Regular cardiac myocyte (primary cell): ENCODE measurements around the gene DCUN1D3. TPM values are rescaled to one million over a fixed set of nuclear protein-coding genes. Genes with fewer than 3 reads are reported as not detected.

Experiments used
- total RNA-seq: library from RNA; depleted of rRNA; stranded (reverse); fragments of >200 nt; gene quantifications from 2 replicates; pipeline ENCODE4 v1.2.3, GENCODE V29; 2014

DCUN1D3 gene, protein sequence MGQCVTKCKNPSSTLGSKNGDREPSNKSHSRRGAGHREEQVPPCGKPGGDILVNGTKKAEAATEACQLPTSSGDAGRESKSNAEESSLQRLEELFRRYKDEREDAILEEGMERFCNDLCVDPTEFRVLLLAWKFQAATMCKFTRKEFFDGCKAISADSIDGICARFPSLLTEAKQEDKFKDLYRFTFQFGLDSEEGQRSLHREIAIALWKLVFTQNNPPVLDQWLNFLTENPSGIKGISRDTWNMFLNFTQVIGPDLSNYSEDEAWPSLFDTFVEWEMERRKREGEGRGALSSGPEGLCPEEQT
- total RNA-seq = 38.3 and 43.5 TPM in 2 replicates

DNA sequence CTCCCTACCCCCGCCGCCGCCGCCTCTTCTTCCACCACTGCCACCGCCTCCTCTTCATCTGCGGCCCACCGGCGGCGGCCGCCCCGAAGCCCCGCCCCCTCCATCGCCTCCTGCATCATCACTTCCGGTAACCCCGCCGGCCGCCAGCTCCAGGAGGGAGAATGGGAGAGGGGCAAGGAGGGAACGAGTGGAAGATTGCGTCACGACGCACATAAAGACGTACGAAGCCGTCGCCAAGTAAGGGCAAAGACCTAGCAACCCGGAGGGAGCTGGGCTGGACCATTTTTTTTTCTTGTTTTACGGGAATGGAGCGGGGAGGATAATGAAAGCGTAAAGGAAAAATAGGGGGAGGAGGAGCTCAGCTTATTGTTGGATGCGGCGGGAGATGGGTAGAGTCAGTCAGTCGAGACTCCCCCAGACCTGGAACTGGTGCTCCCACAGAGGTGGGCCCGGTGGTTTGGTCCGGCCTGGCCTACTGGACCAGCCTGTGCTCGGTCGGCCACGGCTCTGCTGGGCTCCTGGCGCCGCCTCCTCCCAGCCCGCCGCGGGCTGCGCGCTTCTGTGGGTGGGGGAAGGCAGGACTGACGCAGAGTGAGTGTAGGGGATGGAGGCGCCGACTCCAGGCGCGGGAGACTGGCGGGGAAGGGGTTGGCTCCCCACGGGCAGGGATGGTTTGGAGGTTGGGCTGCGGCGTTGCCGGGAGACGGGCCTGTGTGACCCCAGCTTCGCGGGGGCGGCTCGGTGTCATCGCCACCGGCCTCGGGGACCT lies at the start of gene DCUN1D3, which contains the start of gene LYRM1:
TSS of gene DCUN1D3 (minus strand) at position 60 of the 769 bp plus-strand sequence. CDS start 37,820 bp downstream, outside the sequence.
TSS of gene LYRM1 (plus strand) at position 473 of the 769 bp plus-strand sequence. CDS start 14,785 bp downstream, outside the sequence.

DNA sequence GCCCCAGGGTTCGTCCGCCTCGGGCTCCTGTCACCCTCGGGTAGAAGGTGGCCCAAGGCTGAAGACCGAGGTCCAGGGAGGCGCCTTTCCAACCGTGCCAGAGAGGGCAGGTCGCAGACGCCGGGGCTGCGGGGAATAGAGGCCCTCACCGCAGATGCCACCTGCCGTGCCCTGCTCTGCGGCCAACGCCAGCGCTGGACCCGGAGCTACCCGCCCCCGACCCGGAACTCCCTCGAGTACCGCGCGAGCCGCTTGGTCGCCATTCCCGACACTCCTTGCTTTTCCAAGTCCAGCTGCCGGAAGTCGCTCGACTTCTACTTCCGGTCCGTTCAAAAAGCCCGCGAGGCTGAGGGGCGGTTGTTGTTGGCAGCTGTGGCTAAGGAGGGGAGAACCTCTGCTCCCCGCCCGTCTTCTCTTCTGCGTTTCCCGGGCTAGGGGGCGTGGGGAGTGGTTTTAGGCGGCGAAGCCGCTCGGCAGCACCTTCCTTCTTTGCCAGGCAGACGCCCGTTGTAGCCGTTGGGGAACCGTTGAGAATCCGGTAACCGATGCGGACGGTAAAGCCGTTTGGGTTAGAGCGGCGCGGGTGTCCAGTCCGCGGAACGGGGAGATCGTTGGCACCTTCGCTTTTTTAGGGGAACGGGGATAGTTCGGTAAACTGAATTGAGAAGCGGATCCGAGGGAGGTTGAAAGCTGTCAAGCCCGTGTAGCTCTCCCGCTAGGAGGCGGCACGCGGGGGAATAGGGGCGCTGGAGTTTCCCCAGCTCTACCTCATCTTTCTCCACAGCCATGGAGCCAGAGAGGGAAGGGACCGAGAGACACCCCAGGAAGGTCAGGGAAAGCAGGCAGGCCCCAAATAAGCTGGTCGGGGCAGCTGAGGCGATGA lies 93.7 kb downstream of the DCUN1D3 start, which contains the start of the genes ERI2 and REXO5:
TSS of gene ERI2 (minus strand) at position 305 of the 883 bp plus-strand sequence. CDS start at position 263, 42 bp downstream.
TSS of gene REXO5 (plus strand) at position 360 of the 883 bp plus-strand sequence. CDS start at position 787, 427 bp downstream.

Other genes with a start within 250 kb of the DCUN1D3 start
- gene ACSM1, start 202.7 kb downstream of the DCUN1D3 start, total RNA-seq = under 0.01 TPM in 1 of 2 replicates, not detected in the other
- 83.7 and 93.9 TPM in 2 replicates for gene THUMPD1, start 158.5 kb downstream of the DCUN1D3 start, total RNA-seq
- gene ACSM3, start 136.3 kb downstream of the DCUN1D3 start, total RNA-seq = 0.58 and 2.5 TPM in 2 replicates
- gene ERI2, start 93.9 kb downstream of the DCUN1D3 start, total RNA-seq = 18.0 and 49.3 TPM in 2 replicates
- 5.4 and 9.6 TPM in 2 replicates for gene REXO5, start 93.8 kb downstream of the DCUN1D3 start, total RNA-seq
- 53.5 and 75.3 TPM in 2 replicates for gene LYRM1, start 413 bp upstream of the DCUN1D3 start, total RNA-seq